ENCODE results near the gene SOCS1.

GRCh38 chr16:11224894-11225676 lies 30.9 kb downstream of the SOCS1 start:
- TF ChIP-seq, protein P1, sequence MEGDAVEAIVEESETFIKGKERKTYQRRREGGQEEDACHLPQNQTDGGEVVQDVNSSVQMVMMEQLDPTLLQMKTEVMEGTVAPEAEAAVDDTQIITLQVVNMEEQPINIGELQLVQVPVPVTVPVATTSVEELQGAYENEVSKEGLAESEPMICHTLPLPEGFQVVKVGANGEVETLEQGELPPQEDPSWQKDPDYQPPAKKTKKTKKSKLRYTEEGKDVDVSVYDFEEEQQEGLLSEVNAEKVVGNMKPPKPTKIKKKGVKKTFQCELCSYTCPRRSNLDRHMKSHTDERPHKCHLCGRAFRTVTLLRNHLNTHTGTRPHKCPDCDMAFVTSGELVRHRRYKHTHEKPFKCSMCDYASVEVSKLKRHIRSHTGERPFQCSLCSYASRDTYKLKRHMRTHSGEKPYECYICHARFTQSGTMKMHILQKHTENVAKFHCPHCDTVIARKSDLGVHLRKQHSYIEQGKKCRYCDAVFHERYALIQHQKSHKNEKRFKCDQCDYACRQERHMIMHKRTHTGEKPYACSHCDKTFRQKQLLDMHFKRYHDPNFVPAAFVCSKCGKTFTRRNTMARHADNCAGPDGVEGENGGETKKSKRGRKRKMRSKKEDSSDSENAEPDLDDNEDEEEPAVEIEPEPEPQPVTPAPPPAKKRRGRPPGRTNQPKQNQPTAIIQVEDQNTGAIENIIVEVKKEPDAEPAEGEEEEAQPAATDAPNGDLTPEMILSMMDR (IDR thresholded peaks at IDR 0.05), result no peak
- TF ChIP-seq ZFX (IDR thresholded peaks at IDR 0.05; ENCODE audit: borderline replicate concordance), result no peak
